Thyroid gland (tissue), 4 donors: Measurements from ENCODE around the gene NCKAP5. TPM values are rescaled to one million over a fixed set of nuclear protein-coding genes. Genes with fewer than 3 reads are reported as not detected.

ENCODE experiments used
- DNase-seq, 2 donors: peaks; one replicate each; pipeline ENCODE4 v3.0.0-alpha.2; 2019
- H3K27ac ChIP-seq, 3 donors: fragments of 200-600 bp; sonication (generic); 1 replicate in 2 of 3; 2 replicates in 1 of 3; pipeline ENCODE4 v1.5.1; 2016 to 2019; ENCODE audit warnings: mild to moderate bottlenecking in 1 of 3, moderate library complexity in 1 of 3
- H3K27me3 ChIP-seq: fragments of 200-600 bp; sonication (generic); one replicate; pipeline ENCODE4 v1.5.1; 2019
- H3K36me3 ChIP-seq, 2 donors: fragments of 200-600 bp; sonication (generic); one replicate each; pipeline ENCODE4 v1.5.1; 2016 to 2019
- H3K4me1 ChIP-seq, 2 donors: fragments of 200-600 bp; sonication (generic); one replicate each; pipeline ENCODE4 v1.5.1; 2017 to 2019
- H3K4me3 ChIP-seq, 3 donors: fragments of 200-600 bp; sonication (generic); replicated peaks in 1 of 3; 1 replicate in 2 of 3; 2 replicates in 1 of 3; pipeline ENCODE4 v1.5.1; 2016; ENCODE audit warnings: mild to moderate bottlenecking in 1 of 3
- H3K9me3 ChIP-seq: fragments of 200-600 bp; sonication (generic); one replicate; pipeline ENCODE4 v1.5.1; 2017
- CTCF ChIP-seq, 6 experiments: fragments of 200-600 bp in 3 of 6; fragments of 450-650 bp in 3 of 6; sonication (generic) in 3 of 6; IDR thresholded peaks; one replicate each; pipeline ENCODE4 v1.5.1; 2016 to 2019; ENCODE audit warnings: antibody characterized with exemption in 6 of 6, mild to moderate bottlenecking in 2 of 6, inconsistent platforms in 1 of 6, moderate library complexity in 1 of 6
- POLR2A ChIP-seq, 2 donors: fragments of 450-650 bp; IDR thresholded peaks; one replicate each; pipeline ENCODE4 v1.6.1; 2017; ENCODE audit warnings: antibody characterized with exemption in 2 of 2, mild to moderate bottlenecking in 2 of 2, moderate library complexity in 1 of 2
- WGBS, 2 donors: methylation state at CpG; one replicate each; pipeline ENCODE4 v1.1.5; 2017; 5-methylcytosine and 5-hydroxymethylcytosine counted together
- intact Hi-C: fragments of 100-400 bp; cut with DNase I; formaldehyde crosslinking; loops from one replicate; pipeline ENCODE4 v1.15.1; 2023
- total RNA-seq, 4 donors: library from RNA; depleted of rRNA; stranded (reverse); fragments of >200 nt; gene quantifications; one replicate each; pipeline ENCODE4 v1.2.3, GENCODE V29; 2016

Gene NCKAP5
- total RNA-seq, 4 donors from 2014 or later = 0.45 to 1.2 (median 0.76) TPM

GRCh38 chr2:133262893-133263292 is 305.4 kb downstream of the NCKAP5 start:
- Histone ChIP-seq H3K27me3 (no peaks in the 10 kb centered on the region), H3K27ac (no peak overlapping the region), H3K4me1 (peaks cover 0 to 16% of the 10 kb centered on the region in 2 donors), H3K9me3 (no peaks in the 10 kb centered on the region), H3K36me3 (no peaks in the 10 kb centered on the region), H3K4me3 (no peak overlapping the region)
- intact Hi-C loops = no loop called here
- no peak for DNase-seq
- WGBS, 2 donors = 87 to 90% methylated on average over 2 of the region's 2 CpGs
- no peak for TF ChIP-seq POLR2A (IDR thresholded peaks at IDR 0.05)
- TF ChIP-seq CTCF (IDR thresholded peaks at IDR 0.05) = peak in 3 of 6 experiments; percentile 7 to 21 (median 8)

GRCh38 chr2:133255360-133255759 is 312.9 kb downstream of the NCKAP5 start:
- WGBS, 2 donors = 90 to 91% methylated on average over 2 of the region's 2 CpGs
- Histone ChIP-seq H3K36me3 (no peaks in the 10 kb centered on the region), H3K27me3 (no peaks in the 10 kb centered on the region), H3K4me3 (no peak overlapping the region), H3K9me3 (no peaks in the 10 kb centered on the region), H3K4me1 (peaks cover 0 to 6% of the 10 kb centered on the region in 2 donors), H3K27ac (no peak overlapping the region)
- TF ChIP-seq POLR2A (IDR thresholded peaks at IDR 0.05) = no peak
- no peak for TF ChIP-seq CTCF (IDR thresholded peaks at IDR 0.05)
- no peak for DNase-seq
- intact Hi-C loops = no loop called here

- 95% methylated on average over 2 of the region's 2 CpGs for WGBS, 2 donors
- intact Hi-C loops = no loop called here
Observed at GRCh38 chr2:133253793-133254192, 314.5 kb downstream of the NCKAP5 start.

GRCh38 chr2:133252780-133253355 is 315.4 kb downstream of the NCKAP5 start:
- H3K9me3 ChIP-seq = no peaks in the 10 kb centered on the region
- no peak overlapping the region for H3K27ac ChIP-seq
- WGBS, 2 donors = 61% methylated on average over 5 of the region's 5 CpGs
- intact Hi-C loops = no loop called here
- no peak overlapping the region for H3K4me3 ChIP-seq
- no peak for TF ChIP-seq POLR2A (IDR thresholded peaks at IDR 0.05)
- no peak for TF ChIP-seq CTCF (IDR thresholded peaks at IDR 0.05)
- no peaks in the 10 kb centered on the region for H3K27me3 ChIP-seq
- no peaks in the 10 kb centered on the region for H3K36me3 ChIP-seq
- peaks cover 0 to 6% of the 10 kb centered on the region in 2 donors for H3K4me1 ChIP-seq
- DNase-seq = peak in 1 of 2 donors; percentile 12

More at GRCh38 chr2:133253793-133254192, 314.5 kb downstream of the NCKAP5 start:
- Histone ChIP-seq H3K27me3 (no peaks in the 10 kb centered on the region), H3K36me3 (no peaks in the 10 kb centered on the region), H3K9me3 (no peaks in the 10 kb centered on the region), H3K4me1 (peaks cover 0 to 6% of the 10 kb centered on the region in 2 donors), H3K27ac (no peak overlapping the region), H3K4me3 (no peak overlapping the region)
- no peak for DNase-seq
- TF ChIP-seq POLR2A (IDR thresholded peaks at IDR 0.05) (no peak), CTCF (IDR thresholded peaks at IDR 0.05) (no peak)

GRCh38 chr2:133249362-133249761 is 318.9 kb downstream of the NCKAP5 start:
- Histone ChIP-seq H3K9me3 (no peaks in the 10 kb centered on the region), H3K27ac (no peak overlapping the region), H3K36me3 (no peaks in the 10 kb centered on the region), H3K4me1 (peaks cover 0 to 6% of the 10 kb centered on the region in 2 donors), H3K4me3 (no peak overlapping the region), H3K27me3 (no peaks in the 10 kb centered on the region)
- 72 to 75% methylated on average over 2 of the region's 2 CpGs for WGBS, 2 donors
- TF ChIP-seq POLR2A (IDR thresholded peaks at IDR 0.05) = no peak
- TF ChIP-seq CTCF (IDR thresholded peaks at IDR 0.05) = no peak
- DNase-seq = no peak
- intact Hi-C loops = no loop called here
